GM23338 (cell line): Measurements from ENCODE around the gene VWA3B. TPM values are rescaled to one million over a fixed set of nuclear protein-coding genes. Genes with fewer than 3 reads are reported as not detected.

Experiments used
- ATAC-seq: fragments of 200-7000 bp; cut with Tn5 transposase; 3 replicates; pipeline ENCODE4 v1.9.1; 2020
- DNase-seq: peaks from one replicate; pipeline ENCODE4 v3.0.0-alpha.2; 2015; ENCODE audit warnings: low spot score
- H2AFZ ChIP-seq: fragments of 200-600 bp; sonication (generic); 2 replicates; pipeline ENCODE4 v1.8.0; 2016; ENCODE audit warnings: antibody characterized with exemption, mild to moderate bottlenecking, moderate library complexity
- H3F3A ChIP-seq: fragments of 200-600 bp; sonication (generic); replicated peaks from 2 replicates; pipeline ENCODE4 v1.8.0; 2017; ENCODE audit warnings: antibody characterized with exemption, mixed run types, low read depth
- H3K27ac ChIP-seq: fragments of 200-600 bp; sonication (generic); 2 replicates; pipeline ENCODE4 v1.6.1; 2016; ENCODE audit warnings: low read depth
- H3K27me3 ChIP-seq: fragments of 200-600 bp; sonication (generic); 2 replicates; pipeline ENCODE4 v1.8.0; 2016; ENCODE audit warnings: mild to moderate bottlenecking, mixed run types, moderate library complexity; ENCODE audit not compliant: insufficient read depth
- H3K36me3 ChIP-seq: fragments of 200-600 bp; sonication (generic); 2 replicates; pipeline ENCODE4 v1.8.0; 2016; ENCODE audit warnings: mild to moderate bottlenecking; ENCODE audit not compliant: insufficient read depth
- H3K4me1 ChIP-seq: fragments of 200-600 bp; sonication (generic); 2 replicates; pipeline ENCODE4 v1.8.0; 2016; ENCODE audit warnings: mild to moderate bottlenecking, moderate library complexity; ENCODE audit not compliant: insufficient read depth
- H3K4me2 ChIP-seq: fragments of 200-600 bp; sonication (generic); 2 replicates; pipeline ENCODE4 v1.7.1; 2017; ENCODE audit warnings: mixed run types
- H3K4me3 ChIP-seq: fragments of 200-600 bp; sonication (generic); 2 replicates; pipeline ENCODE4 v1.6.1; 2016; ENCODE audit warnings: mixed run types
- H3K79me2 ChIP-seq: fragments of 200-600 bp; sonication (generic); replicated peaks from 2 replicates; pipeline ENCODE4 v1.8.0; 2017; ENCODE audit warnings: mild to moderate bottlenecking; ENCODE audit not compliant: insufficient read depth
- H3K9me2 ChIP-seq: fragments of 200-600 bp; sonication (generic); 2 replicates; pipeline ENCODE4 v1.8.0; 2017; ENCODE audit not compliant: insufficient read depth
- H4K20me1 ChIP-seq: fragments of 200-600 bp; sonication (generic); replicated peaks from 2 replicates; pipeline ENCODE4 v1.8.0; 2017; ENCODE audit warnings: mild to moderate bottlenecking; ENCODE audit not compliant: insufficient read depth
- H3K27ac Mint-ChIP-seq: 2 replicates; pipeline ENCODE4 v1.8.0; 2020; ENCODE audit warnings: inconsistent platforms, mild to moderate bottlenecking, moderate library complexity, mixed read lengths
- H3K27me3 Mint-ChIP-seq: 3 replicates; pipeline ENCODE4 v1.8.0; 2022; ENCODE audit warnings: low read depth, mild to moderate bottlenecking, moderate library complexity, mixed read lengths, inconsistent platforms; ENCODE audit not compliant: insufficient read depth, poor library complexity
- H3K36me3 Mint-ChIP-seq: 3 replicates; pipeline ENCODE4 v1.8.0; 2021; ENCODE audit warnings: low read depth, mild to moderate bottlenecking, inconsistent platforms, moderate library complexity, mixed read lengths
- H3K4me1 Mint-ChIP-seq: 3 replicates; pipeline ENCODE4 v1.8.0; 2020; ENCODE audit warnings: mild to moderate bottlenecking, inconsistent platforms, mixed read lengths
- H3K4me3 Mint-ChIP-seq: 3 replicates; pipeline ENCODE4 v1.8.0; 2021; ENCODE audit warnings: moderate library complexity, mild to moderate bottlenecking, inconsistent platforms, mixed read lengths
- H3K9me3 Mint-ChIP-seq: 3 replicates; pipeline ENCODE4 v1.8.0; 2020; ENCODE audit warnings: moderate library complexity, mild to moderate bottlenecking, inconsistent platforms, mixed read lengths
- CTCF ChIP-seq, 2 experiments: fragments of 200-600 bp in 1 of 2; sonication (generic) in 1 of 2; conservative IDR thresholded peaks; 2 replicates each; pipeline versions ENCODE4 v1.5.1 to v1.6.1; 2016 to 2017; ENCODE audit warnings: antibody characterized with exemption in 2 of 2, low read depth in 2 of 2, mild to moderate bottlenecking in 2 of 2, moderate library complexity in 1 of 2
- STAT1 ChIP-seq: IDR thresholded peaks from one replicate; pipeline ENCODE4 v1.6.1; 2016; ENCODE audit warnings: antibody characterized with exemption; ENCODE audit not compliant: unreplicated experiment
- ZNF331 ChIP-seq: fragments of 250-450 bp; sonication (Bioruptor Pico); IDR thresholded peaks from 2 replicates; pipeline ENCODE4 v1.5.0; 2020; ENCODE audit warnings: low read depth, mild to moderate bottlenecking, moderate library complexity
- polyA plus RNA-seq: library from polyadenylated mRNA; unstranded; fragments of >200 nt; fragmentation: Nextera tagmentation; extraction: Ambion mirVana; gene quantifications from 2 replicates; pipeline ENCODE4 v1.2.1, GENCODE V29; 2016
- total RNA-seq: library from RNA; depleted of rRNA; stranded (reverse); fragments of >200 nt; shearing (Covaris generic); gene quantifications from 2 replicates; pipeline ENCODE4 v1.2.3, GENCODE V29; 2014; rRNA removed

The VWA3B gene
- total and polyA plus RNA-seq, 2 experiments from 2014 or later = not detected

DNA sequence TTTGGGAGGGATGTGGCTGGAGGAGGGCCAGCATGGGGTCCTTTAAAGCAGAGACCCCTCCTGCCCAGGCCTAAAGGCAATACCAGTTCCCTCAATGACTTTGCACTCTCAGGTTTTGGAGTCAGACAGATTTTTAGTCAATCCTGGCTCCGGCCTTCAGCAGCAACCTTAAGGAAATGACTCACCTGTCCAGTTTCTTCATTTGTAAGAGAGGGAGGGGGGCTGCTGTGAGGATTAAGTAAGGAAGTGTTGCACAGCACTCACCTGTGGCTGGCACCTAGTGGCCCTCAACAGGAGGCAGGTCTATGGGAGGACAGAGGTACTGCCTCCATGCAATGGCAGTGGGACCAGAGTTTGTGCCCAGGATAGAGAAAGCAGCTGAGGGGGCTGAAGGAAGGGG is 273.0 kb downstream of the VWA3B start:
- no peak overlapping the region for H3K27ac ChIP-seq
- no peaks in the 10 kb centered on the region for H3K4me1 ChIP-seq
- H3K79me2 ChIP-seq = no peaks in the 10 kb centered on the region
- ATAC-seq = no peak
- H2AFZ ChIP-seq = no peak overlapping the region
- H3K9me2 ChIP-seq = no peaks in the 10 kb centered on the region
- no peak overlapping the region for H3K4me2 ChIP-seq
- no peaks in the 10 kb centered on the region for H3K27me3 ChIP-seq
- Mint-ChIP-seq H3K27me3 (peaks cover 5% of the 10 kb centered on the region), H3K4me1 (no peaks in the 10 kb centered on the region), H3K9me3 (peaks cover 4% of the 10 kb centered on the region; the same call in 2 of the 3 replicates), H3K27ac (no peak overlapping the region), H3K36me3 (no peaks in the 10 kb centered on the region), H3K4me3 (no peak overlapping the region)
- no peaks in the 10 kb centered on the region for H3K36me3 ChIP-seq
- DNase-seq = no peak
- no peaks in the 10 kb centered on the region for H4K20me1 ChIP-seq
- no peak overlapping the region for H3K4me3 ChIP-seq
- no peaks in the 10 kb centered on the region for H3F3A ChIP-seq
- TF ChIP-seq CTCF (conservative IDR thresholded peaks at IDR 0.05; ENCODE audit: low read depth in 2 of 2) (no peak), STAT1 (no peak), ZNF331 (CRISPR knock-in tag) (no peak)

Other genes starting within 250 kb of the VWA3B start
- 22.7 and 32.9 TPM in 2 replicates for gene TMEM131, start 91.2 kb upstream of the VWA3B start, total RNA-seq
- gene TMEM131, start 91.2 kb upstream of the VWA3B start, polyA plus RNA-seq = 9.2 and 9.9 TPM in 2 replicates